ENCODE results near the gene PCDHB8.

GRCh38 chr5:141175933-141176332 is 1.7 kb upstream of the PCDHB8 start:
- TF ChIP-seq CTCF (conservative IDR thresholded peaks at IDR 0.05 in 1 of 2, IDR thresholded peaks at IDR 0.05 in 1 of 2; ENCODE audit: extremely low read depth in 1 of 2, insufficient read depth in 1 of 2, low read depth in 1 of 2, low read length in 2 of 2) (no peak), EZH2 (IDR thresholded peaks at IDR 0.05; ENCODE audit: borderline replicate concordance, low read length) (no peak)
